ENCODE measurements around the gene BBIP1. TPM values are rescaled to one million over a fixed set of nuclear protein-coding genes. Genes with fewer than 3 reads are reported as not detected.

BBIP1 gene
- total and polyA plus RNA-seq, 2 donors (not counting 3 experiments of a cell fraction or from before 2014, with no cell fraction given): 9.9 to 32.8 TPM

GRCh38 chr10:110901954-110902819, 16.8 kb downstream of the BBIP1 start:
- Histone ChIP-seq H3K4me3 (replicated peaks in 1 of 3; ENCODE audit: insufficient read depth in 1 of 3, low read depth in 1 of 3, low read length in 3 of 3) (no peak overlapping the region), H3K27ac (ENCODE audit: insufficient read depth, low read depth, low read length) (no peak overlapping the region), H3K36me3 (ENCODE audit: control insufficient read depth in 2 of 2, extremely low read depth in 1 of 2, insufficient read depth in 2 of 2, low read length in 2 of 2) (peaks cover 2 to 4% of the 10 kb centered on the region in 2 experiments), H3K9ac (replicated peaks; ENCODE audit: extremely low read depth, insufficient read depth, low read length) (no peak overlapping the region), H3K79me2 (ENCODE audit: control insufficient read depth, insufficient read depth, low read length) (no peaks in the 10 kb centered on the region), H3K4me2 (ENCODE audit: insufficient read depth, low read length) (no peak overlapping the region), H3K4me1 (ENCODE audit: control insufficient read depth, extremely low read depth, insufficient read depth, low read length) (no peaks in the 10 kb centered on the region), H3K9me3 (replicated peaks; ENCODE audit: control insufficient read depth, insufficient read depth, low read length) (no peaks in the 10 kb centered on the region), H3K27me3 (ENCODE audit: control insufficient read depth in 2 of 2, insufficient read depth in 2 of 2, low read length in 2 of 2) (no peaks in the 10 kb centered on the region), H3K9me1 (replicated peaks; ENCODE audit: control insufficient read depth, extremely low read depth, insufficient read depth, low read length) (no peaks in the 10 kb centered on the region), H4K20me1 (replicated peaks; ENCODE audit: control insufficient read depth, extremely low read depth, insufficient read depth, low read length) (no peaks in the 10 kb centered on the region), H2AFZ (ENCODE audit: low read depth, low read length) (no peak overlapping the region)
- CTCF ChIA-PET: interaction anchor here (0.8 to 2.0 kb wide), 6 partner anchors 8 to 156 kb away, joined by 3 to 7 read pairs (median 4); partner anchors contain the start of genes BBIP1 and SHOC2
- no peak for DNase-seq (ENCODE audit: low read depth, low spot score)
- POLR2A ChIA-PET: no interaction called here
- no TSS peak for BruUV-seq (replicated peaks)
- intact Hi-C loops (cut with micrococcal nuclease) (no loop called here), dilution Hi-C loops (cut with MboI; ENCODE audit: extremely low pct_ligation_motif_present, low sequenced_read_pairs) (no loop called here)
- no peak for TF ChIP-seq MAX (IDR thresholded peaks at IDR 0.05; ENCODE audit: insufficient read depth, insufficient read length)
- FAIRE-seq: no peak

GRCh38 chr10:110900983-110901382, 18.0 kb downstream of the BBIP1 start:
- Histone ChIP-seq H3K79me2 (ENCODE audit: control insufficient read depth, insufficient read depth, low read length) (no peaks in the 10 kb centered on the region), H3K27me3 (ENCODE audit: control insufficient read depth in 2 of 2, insufficient read depth in 2 of 2, low read length in 2 of 2) (no peaks in the 10 kb centered on the region), H4K20me1 (replicated peaks; ENCODE audit: control insufficient read depth, extremely low read depth, insufficient read depth, low read length) (no peaks in the 10 kb centered on the region), H3K27ac (ENCODE audit: insufficient read depth, low read depth, low read length) (no peak overlapping the region), H3K4me1 (ENCODE audit: control insufficient read depth, extremely low read depth, insufficient read depth, low read length) (no peaks in the 10 kb centered on the region), H3K36me3 (ENCODE audit: control insufficient read depth in 2 of 2, extremely low read depth in 1 of 2, insufficient read depth in 2 of 2, low read length in 2 of 2) (peaks cover 7 to 8% of the 10 kb centered on the region in 2 experiments), H3K4me2 (ENCODE audit: insufficient read depth, low read length) (no peak overlapping the region), H2AFZ (ENCODE audit: low read depth, low read length) (no peak overlapping the region), H3K4me3 (replicated peaks in 1 of 3; ENCODE audit: insufficient read depth in 1 of 3, low read depth in 1 of 3, low read length in 3 of 3) (no peak overlapping the region), H3K9me3 (replicated peaks; ENCODE audit: control insufficient read depth, insufficient read depth, low read length) (no peaks in the 10 kb centered on the region), H3K9me1 (replicated peaks; ENCODE audit: control insufficient read depth, extremely low read depth, insufficient read depth, low read length) (no peaks in the 10 kb centered on the region), H3K9ac (replicated peaks; ENCODE audit: extremely low read depth, insufficient read depth, low read length) (no peak overlapping the region)
- FAIRE-seq (no peak), DNase-seq (ENCODE audit: low read depth, low spot score) (no peak)
- intact Hi-C loops (cut with micrococcal nuclease) (no loop called here), dilution Hi-C loops (cut with MboI; ENCODE audit: extremely low pct_ligation_motif_present, low sequenced_read_pairs) (no loop called here)
- TF ChIP-seq, protein P1, sequence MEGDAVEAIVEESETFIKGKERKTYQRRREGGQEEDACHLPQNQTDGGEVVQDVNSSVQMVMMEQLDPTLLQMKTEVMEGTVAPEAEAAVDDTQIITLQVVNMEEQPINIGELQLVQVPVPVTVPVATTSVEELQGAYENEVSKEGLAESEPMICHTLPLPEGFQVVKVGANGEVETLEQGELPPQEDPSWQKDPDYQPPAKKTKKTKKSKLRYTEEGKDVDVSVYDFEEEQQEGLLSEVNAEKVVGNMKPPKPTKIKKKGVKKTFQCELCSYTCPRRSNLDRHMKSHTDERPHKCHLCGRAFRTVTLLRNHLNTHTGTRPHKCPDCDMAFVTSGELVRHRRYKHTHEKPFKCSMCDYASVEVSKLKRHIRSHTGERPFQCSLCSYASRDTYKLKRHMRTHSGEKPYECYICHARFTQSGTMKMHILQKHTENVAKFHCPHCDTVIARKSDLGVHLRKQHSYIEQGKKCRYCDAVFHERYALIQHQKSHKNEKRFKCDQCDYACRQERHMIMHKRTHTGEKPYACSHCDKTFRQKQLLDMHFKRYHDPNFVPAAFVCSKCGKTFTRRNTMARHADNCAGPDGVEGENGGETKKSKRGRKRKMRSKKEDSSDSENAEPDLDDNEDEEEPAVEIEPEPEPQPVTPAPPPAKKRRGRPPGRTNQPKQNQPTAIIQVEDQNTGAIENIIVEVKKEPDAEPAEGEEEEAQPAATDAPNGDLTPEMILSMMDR (IDR thresholded peaks at IDR 0.05; ENCODE audit: extremely low read depth in 1 of 2, insufficient read depth in 1 of 2, low read depth in 1 of 2, low read length in 2 of 2): no peak
- TF ChIP-seq MAX (IDR thresholded peaks at IDR 0.05; ENCODE audit: insufficient read depth, insufficient read length) (no peak), GATA2 (IDR thresholded peaks at IDR 0.05; ENCODE audit: insufficient read depth, insufficient read length, low read depth, low read length) (no peak), POLR2A (IDR thresholded peaks at IDR 0.05; ENCODE audit: low read depth, low read length) (no peak), FOS (IDR thresholded peaks at IDR 0.05; ENCODE audit: borderline replicate concordance, insufficient read depth, low read length) (no peak), MYC (IDR thresholded peaks at IDR 0.05; ENCODE audit: low read depth, low read length) (no peak), JUN (IDR thresholded peaks at IDR 0.05; ENCODE audit: borderline replicate concordance, insufficient read depth, insufficient read length, low read depth) (no peak)
- ChIA-PET CTCF (interaction anchor here (1.0 to 1.8 kb wide), 3 partner anchors 7 to 155 kb away, joined by 3 to 5 read pairs (median 3); no protein-coding TSS in a partner anchor), POLR2A (no interaction called here)
- BruUV-seq (replicated peaks): no TSS peak

All from endothelial cell of umbilical vein (primary cell).